Esophagus mucosa (tissue), 1 donor: ENCODE results near the gene PTGFRN. TPM values are rescaled to one million over a fixed set of nuclear protein-coding genes. Genes with fewer than 3 reads are reported as not detected.
"Not testable (repeated sequence)": the region's sequence is repeated elsewhere in the genome, so short reads cannot be mapped to it uniquely, and the experiment has no call there.

Source experiments
- ATAC-seq: fragments of 200-7000 bp; cut with Tn5 transposase; one replicate; pipeline ENCODE4 v1.9.1; 2020
- total RNA-seq: library from RNA; stranded (reverse); gene quantifications from one replicate; pipeline ENCODE4 v1.2.4, GENCODE V29; 2023
- donor health status: DM: yes; HTN: yes; CAD: no.

Gene PTGFRN
- total RNA-seq = 55.1 TPM

- peak; percentile 48 for ATAC-seq
Measured at GRCh38 chr1:116909512-116910378, at the start of gene PTGFRN. PTGFRN (plus strand) TSS chr1:116909916; CDS start chr1:116910204, 288 bp downstream.

GRCh38 chr1:116860167-116860566 is 49.5 kb upstream of the PTGFRN start:
- not testable (repeated sequence) for ATAC-seq

DNA sequence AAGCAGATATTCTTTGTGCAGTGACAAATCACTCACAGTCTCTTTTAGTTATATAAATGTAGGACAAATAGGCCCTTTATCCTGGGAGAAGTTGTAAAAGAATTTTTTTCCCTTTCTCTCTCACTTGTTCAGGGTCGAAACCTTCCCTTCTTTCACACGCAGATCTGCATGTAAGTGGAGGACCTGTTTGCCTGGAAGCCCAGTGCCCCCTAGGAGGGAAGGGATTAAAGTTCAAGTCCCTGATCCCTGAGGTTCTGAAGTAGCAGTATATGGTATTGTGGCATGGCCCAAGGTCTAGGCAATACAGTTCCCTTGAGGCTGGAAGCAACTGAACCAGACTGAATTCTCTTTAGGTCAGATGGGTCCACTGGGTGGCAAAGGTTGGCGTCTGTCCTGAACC is 48.6 kb upstream of the PTGFRN start:
- ATAC-seq = peak; percentile 15

- ATAC-seq = not testable (repeated sequence)
Measured at GRCh38 chr1:116863031-116863430, 46.7 kb upstream of the PTGFRN start.

GRCh38 chr1:116866478-116866877 is 43.2 kb upstream of the PTGFRN start:
- ATAC-seq = not testable (repeated sequence)

DNA sequence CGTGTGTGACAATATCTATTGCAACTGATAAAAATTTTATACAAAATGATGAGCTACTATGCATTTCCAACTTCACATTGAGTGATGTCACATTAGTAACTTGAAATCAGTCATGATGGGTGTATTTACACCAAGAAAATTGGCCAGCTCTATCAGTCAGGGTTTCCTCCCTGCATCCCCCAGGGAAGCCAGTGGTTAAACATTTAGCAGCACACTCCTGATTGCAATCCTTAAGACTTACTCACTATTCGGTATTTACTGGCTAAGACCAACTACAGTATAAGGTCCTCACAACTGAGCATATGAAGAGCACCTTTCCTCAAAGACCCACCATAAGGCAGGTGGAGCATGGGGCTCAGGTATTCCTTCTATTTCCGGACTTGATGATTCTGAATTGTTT is 41.3 kb upstream of the PTGFRN start:
- ATAC-seq = no peak

GRCh38 chr1:116869611-116870010 is 40.1 kb upstream of the PTGFRN start:
- ATAC-seq = no peak

DNA sequence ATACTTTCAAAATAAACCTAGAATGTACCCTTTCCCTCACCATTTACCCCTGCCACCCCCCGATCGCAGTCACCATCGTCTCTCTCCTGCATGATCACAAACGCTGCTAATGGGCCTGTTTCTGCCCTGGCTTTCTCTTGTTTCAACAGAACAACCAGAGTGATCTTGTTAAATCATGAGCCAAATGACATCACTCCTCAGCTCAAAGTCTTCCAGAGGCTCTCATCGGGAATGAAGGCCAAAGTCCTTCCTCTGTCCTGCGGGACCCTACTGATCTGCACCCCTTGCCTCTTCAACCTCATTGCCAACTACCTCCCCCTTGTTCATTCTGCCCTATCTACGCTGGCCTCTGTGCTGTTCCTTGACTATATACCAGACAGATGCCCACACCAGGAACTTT is 39.4 kb upstream of the PTGFRN start:
- ATAC-seq = no peak

GRCh38 chr1:116871779-116872146 is 38.0 kb upstream of the PTGFRN start:
- ATAC-seq = no peak

DNA sequence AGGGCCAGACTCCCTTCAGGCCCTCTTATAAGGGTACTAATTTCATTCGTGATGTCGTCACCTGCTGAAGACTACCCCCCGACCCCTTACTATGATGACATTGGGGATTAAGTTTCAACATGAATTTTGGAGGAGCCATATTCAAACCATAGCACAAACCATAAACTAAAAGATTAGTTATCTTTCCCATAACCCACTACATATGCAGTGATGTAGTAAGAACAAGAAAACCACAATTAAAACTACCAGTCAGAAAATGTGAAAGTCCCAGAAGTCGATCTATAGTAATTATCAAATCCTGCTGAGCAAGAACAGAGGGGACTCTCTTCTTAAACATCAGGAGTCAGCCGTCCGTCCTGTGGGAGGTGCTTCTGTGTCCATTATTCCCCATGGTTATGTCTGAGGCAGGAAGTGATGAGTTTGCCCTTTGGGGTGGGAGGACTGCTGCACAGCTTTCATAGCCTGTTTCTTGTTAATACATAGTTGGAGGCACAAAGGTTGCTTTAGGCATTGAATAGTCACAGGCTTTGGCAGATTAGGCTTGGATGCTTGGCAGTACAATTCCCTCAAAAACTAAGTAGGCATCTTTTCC is 35.9 kb upstream of the PTGFRN start:
- no peak for ATAC-seq

- no peak for ATAC-seq
Measured at GRCh38 chr1:116874733-116875249, 34.9 kb upstream of the PTGFRN start.

GRCh38 chr1:116875391-116875790 is 34.3 kb upstream of the PTGFRN start:
- no peak for ATAC-seq

- ATAC-seq = not testable (repeated sequence)
Measured at GRCh38 chr1:116875946-116876345, 33.8 kb upstream of the PTGFRN start.

DNA sequence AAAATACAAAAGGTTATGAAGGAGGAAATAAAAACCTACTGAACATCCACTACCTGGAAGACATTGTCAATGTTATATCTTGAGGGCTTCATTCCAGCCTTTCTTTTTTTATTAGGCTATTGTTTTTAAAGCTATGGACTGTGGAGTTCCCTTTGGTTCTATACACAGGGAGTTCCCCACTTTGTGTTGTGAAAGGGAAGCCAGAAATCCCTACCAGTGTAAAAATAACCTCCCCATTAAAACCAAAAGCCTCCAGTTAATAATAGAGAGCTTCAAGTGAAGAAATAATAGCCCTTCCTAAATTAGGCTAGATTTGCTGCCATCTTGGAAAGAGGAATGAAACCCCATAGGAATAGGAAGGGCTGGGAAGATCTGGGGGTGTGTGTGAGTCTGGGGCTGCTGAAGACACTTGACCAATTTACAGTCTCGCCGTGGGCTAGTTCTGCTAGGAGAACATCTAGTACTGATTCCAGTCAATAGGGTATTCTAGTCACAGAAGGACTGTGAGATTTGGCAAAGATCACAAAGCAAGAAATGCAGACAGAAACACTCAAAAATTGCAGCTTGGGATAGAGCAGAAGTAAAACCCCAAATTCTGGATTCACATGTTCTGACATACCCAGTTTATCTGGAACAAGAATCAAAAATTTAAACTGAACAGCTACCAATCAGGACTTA is 32.4 kb upstream of the PTGFRN start:
- ATAC-seq = no peak

DNA sequence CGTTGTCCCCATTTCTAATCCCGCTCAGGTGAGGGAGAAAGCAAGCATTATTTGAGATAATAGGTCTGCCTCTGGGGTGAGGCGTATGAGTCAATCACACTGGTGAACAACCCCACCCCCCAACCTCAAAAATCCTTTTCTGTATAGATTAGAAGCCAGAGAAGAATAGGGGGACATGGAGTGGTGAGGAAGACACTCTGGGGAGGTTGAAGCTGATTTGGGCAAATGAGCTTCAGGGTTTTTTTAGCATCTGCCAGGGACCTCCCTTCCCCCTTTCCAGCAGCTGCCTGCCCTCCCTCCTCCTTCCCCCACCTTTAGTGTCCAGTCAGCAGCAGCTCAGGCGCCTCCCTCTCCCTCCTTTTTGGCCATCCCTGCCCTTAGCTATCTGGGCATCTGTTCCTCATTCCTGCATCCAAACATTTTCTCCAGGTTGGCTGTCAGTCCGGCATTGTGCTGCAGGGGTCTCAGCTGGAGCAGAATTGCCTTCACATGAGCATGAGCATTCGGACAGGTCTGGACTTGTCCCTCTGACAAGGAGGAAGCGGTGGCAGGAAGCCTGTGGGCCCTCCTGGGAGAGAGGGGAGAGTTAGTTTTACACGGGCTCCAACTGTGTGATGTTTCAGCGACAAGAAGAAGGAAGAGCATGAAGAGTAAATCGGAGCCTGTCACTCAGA is 30.8 kb upstream of the PTGFRN start:
- ATAC-seq = peak; percentile 50

GRCh38 chr1:116879478-116880133 is 30.1 kb upstream of the PTGFRN start:
- no peak for ATAC-seq

- no peak for ATAC-seq
Measured at GRCh38 chr1:116880917-116881316, 28.8 kb upstream of the PTGFRN start.

DNA sequence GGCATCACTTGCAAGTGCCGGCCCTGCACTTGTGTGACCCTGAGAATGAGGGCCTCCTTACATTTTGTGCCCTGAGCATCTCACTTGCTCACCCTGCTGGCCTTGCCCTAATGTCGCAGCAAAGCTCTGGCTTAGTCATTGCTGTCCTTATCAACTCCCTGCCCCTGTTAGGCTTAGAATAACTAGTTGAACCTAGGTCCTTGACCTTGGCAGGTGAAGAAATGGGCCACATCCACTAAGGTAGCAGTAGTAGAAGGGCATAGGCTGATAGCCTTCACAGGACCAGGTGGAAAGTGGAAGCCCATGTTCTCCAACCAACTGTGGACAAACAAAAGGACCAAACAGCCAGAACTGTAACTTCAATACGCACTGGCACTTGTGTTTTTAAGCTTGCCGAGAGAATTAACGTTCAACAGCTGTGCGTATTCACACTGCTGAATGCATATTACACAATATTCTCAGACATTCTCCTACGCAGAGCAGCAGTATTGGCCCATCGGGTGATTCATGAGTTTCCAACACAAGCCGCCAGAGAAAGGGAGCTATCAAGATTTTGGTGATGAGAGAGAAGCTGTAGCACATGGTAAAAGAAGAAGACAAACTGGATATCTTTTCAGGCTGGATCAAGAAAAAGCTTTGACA is 27.7 kb upstream of the PTGFRN start:
- ATAC-seq = peak; percentile 85

- ATAC-seq = no peak
Measured at GRCh38 chr1:116882866-116883265, 26.9 kb upstream of the PTGFRN start.

DNA sequence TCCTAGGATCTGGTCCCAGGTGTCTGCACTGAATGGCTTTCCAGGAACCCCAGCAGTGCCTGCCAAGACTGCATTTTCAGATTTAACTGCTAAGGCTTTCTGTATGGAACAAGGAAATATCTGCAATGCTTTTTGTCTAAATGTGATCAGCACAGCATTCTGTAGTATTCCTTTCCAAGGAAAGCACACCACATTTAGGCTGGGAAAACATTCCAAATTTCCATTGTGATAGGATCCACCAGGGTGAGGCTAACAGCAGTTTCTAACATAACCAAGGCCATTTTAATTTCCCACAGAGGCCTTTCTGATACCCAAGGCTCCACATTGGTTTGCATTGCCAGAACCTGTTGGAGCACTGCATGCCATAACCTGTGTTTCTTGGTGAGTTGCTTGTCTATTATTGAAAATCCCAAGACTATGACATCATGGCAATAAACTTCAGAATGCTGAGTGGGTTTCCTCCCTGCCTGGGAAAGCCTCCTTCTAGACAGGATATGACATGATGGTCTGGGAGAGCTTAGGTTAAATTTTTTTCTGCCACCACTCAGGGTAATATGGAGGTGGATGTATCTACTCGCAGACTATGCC is 23.3 kb upstream of the PTGFRN start:
- peak; percentile 89 for ATAC-seq

DNA sequence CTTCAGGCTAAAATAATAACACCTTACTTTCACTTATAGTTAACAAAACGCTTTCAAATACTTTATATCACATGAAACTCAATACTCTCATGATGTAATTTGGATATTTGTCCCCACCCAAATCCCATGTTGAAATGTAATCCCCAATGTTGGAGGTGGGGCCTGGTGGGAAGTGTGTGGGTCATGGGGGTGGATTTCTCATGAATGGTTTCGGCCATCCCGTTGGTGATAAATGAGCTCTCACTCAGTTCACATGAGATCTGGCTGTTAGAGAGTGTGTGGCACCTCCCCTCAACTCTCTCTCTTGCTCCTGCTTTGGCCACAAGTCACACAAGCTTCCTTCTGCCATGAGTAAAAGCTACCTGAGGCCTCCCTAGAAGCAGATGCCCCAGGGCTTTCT is 22.5 kb upstream of the PTGFRN start:
- ATAC-seq = peak; percentile 26
